ENCODE measurements around the gene FBXL17. TPM values are rescaled to one million over a fixed set of nuclear protein-coding genes. Genes with fewer than 3 reads are reported as not detected.

Gene FBXL17
- total and polyA plus RNA-seq, 2 of the 13 experiments (the other 11 are each of a cell fraction or from before 2014, with no cell fraction given), result 3.0 to 7.9 TPM

DNA sequence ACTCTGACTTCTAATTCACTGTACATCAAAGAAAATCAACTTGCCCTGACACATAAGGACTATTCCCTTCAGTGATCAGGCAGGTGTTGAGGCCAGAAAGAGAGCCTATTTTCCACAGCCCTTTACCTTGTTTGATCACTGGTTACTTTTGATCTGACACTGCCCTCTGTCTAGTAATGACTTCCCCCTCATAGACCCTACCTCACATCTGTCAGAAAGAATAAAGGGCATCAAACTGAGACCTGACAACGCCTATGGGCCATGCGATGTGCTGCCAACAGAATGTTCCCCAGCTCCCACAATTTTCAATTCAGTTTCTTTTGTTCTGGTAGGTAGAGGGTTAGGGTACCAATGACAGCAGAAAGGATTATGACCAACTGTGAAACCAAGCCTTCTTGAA lies 47.7 kb downstream of the FBXL17 start:
- no peak overlapping the region for H2AFZ ChIP-seq (ENCODE audit: low read length)
- ATAC-seq (no peak), FAIRE-seq (no peak), DNase-seq (ENCODE audit: low spot score) (no peak)
- 100% methylated on average over 2 of the region's 2 CpGs for WGBS (ENCODE audit: low lambda C conversion rate)
- TF ChIP-seq ZNF3 (CRISPR knock-in tag; IDR thresholded peaks at IDR 0.05), result no peak
- no peak for TF ChIP-seq NCOA1 (CRISPR knock-in tag; IDR thresholded peaks at IDR 0.05)
- TF ChIP-seq, protein P1, sequence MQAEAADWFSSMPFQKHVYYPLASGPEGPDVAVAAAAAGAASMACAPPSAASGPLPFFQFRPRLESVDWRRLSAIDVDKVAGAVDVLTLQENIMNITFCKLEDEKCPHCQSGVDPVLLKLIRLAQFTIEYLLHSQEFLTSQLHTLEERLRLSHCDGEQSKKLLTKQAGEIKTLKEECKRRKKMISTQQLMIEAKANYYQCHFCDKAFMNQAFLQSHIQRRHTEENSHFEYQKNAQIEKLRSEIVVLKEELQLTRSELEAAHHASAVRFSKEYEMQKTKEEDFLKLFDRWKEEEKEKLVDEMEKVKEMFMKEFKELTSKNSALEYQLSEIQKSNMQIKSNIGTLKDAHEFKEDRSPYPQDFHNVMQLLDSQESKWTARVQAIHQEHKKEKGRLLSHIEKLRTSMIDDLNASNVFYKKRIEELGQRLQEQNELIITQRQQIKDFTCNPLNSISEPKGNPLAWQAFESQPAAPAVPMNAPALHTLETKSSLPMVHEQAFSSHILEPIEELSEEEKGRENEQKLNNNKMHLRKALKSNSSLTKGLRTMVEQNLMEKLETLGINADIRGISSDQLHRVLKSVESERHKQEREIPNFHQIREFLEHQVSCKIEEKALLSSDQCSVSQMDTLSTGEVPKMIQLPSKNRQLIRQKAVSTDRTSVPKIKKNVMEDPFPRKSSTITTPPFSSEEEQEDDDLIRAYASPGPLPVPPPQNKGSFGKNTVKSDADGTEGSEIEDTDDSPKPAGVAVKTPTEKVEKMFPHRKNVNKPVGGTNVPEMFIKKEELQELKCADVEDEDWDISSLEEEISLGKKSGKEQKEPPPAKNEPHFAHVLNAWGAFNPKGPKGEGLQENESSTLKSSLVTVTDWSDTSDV (CRISPR knock-in tag; IDR thresholded peaks at IDR 0.05), result no peak
- TF ChIP-seq PAX8 (CRISPR knock-in tag; IDR thresholded peaks at IDR 0.05; ENCODE audit: borderline replicate concordance), result no peak
- TF ChIP-seq SRY (CRISPR knock-in tag; IDR thresholded peaks at IDR 0.05), result no peak
- TF ChIP-seq, protein P2, sequence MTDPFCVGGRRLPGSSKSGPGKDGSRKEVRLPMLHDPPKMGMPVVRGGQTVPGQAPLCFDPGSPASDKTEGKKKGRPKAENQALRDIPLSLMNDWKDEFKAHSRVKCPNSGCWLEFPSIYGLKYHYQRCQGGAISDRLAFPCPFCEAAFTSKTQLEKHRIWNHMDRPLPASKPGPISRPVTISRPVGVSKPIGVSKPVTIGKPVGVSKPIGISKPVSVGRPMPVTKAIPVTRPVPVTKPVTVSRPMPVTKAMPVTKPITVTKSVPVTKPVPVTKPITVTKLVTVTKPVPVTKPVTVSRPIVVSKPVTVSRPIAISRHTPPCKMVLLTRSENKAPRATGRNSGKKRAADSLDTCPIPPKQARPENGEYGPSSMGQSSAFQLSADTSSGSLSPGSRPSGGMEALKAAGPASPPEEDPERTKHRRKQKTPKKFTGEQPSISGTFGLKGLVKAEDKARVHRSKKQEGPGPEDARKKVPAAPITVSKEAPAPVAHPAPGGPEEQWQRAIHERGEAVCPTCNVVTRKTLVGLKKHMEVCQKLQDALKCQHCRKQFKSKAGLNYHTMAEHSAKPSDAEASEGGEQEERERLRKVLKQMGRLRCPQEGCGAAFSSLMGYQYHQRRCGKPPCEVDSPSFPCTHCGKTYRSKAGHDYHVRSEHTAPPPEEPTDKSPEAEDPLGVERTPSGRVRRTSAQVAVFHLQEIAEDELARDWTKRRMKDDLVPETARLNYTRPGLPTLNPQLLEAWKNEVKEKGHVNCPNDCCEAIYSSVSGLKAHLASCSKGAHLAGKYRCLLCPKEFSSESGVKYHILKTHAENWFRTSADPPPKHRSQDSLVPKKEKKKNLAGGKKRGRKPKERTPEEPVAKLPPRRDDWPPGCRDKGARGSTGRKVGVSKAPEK (CRISPR knock-in tag; IDR thresholded peaks at IDR 0.05; ENCODE audit: borderline replicate concordance), result no peak
- no peak for TF ChIP-seq WIZ (CRISPR knock-in tag; IDR thresholded peaks at IDR 0.05)
- TF ChIP-seq RBM22 (optimal IDR thresholded peaks at IDR 0.05; ENCODE audit: low read length), result no peak
- TF ChIP-seq, protein P3, sequence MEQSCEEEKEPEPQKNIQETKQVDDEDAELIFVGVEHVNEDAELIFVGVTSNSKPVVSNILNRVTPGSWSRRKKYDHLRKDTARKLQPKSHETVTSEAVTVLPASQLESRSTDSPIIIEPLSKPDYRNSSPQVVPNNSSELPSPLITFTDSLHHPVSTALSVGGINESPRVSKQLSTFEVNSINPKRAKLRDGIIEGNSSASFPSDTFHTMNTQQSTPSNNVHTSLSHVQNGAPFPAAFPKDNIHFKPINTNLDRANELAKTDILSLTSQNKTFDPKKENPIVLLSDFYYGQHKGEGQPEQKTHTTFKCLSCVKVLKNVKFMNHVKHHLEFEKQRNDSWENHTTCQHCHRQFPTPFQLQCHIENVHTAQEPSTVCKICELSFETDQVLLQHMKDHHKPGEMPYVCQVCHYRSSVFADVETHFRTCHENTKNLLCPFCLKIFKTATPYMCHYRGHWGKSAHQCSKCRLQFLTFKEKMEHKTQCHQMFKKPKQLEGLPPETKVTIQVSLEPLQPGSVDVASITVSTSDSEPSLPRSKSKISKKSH (CRISPR knock-in tag; IDR thresholded peaks at IDR 0.05; ENCODE audit: borderline replicate concordance), result no peak
- no peak for TF ChIP-seq ATF7-NPFF (CRISPR knock-in tag; IDR thresholded peaks at IDR 0.05; ENCODE audit: low read depth)
- in situ Hi-C loops (cut with HindIII; ENCODE audit: extremely low pct_ligation_motif_present, low pct_unique_long_range_greater_than_20kb) (loop anchor here (10.0 kb wide), 1 partner anchor 179 kb away; no protein-coding TSS in a partner anchor), intact Hi-C loops (cut with micrococcal nuclease; ENCODE audit: unreplicated experiment) (loop anchor here (2.0 kb wide), 1 partner anchor 19 kb away; no protein-coding TSS in a partner anchor)
- no peak overlapping the region for H3K9ac ChIP-seq (ENCODE audit: insufficient read depth, low read depth, low read length)
- H3K4me2 ChIP-seq (ENCODE audit: low read depth, low read length), result no peak overlapping the region
- no peak overlapping the region for H3K27ac ChIP-seq (ENCODE audit: extremely low read length, insufficient read depth, low read length)
- ChIA-PET POLR2A (no interaction called here), CTCF (ENCODE audit: low intra/inter-chr PET ratio, low total read pairs) (no interaction called here)
- H3K27me3 ChIP-seq (ENCODE audit: control insufficient read depth in 1 of 2, insufficient read depth in 2 of 2, low read length in 2 of 2), result no peaks in the 10 kb centered on the region
- no peaks in the 10 kb centered on the region for H4K20me1 ChIP-seq (ENCODE audit: insufficient read depth, low read length)
- H3K4me1 ChIP-seq (ENCODE audit: insufficient read depth, low read length), result no peaks in the 10 kb centered on the region
- H3K4me3 ChIP-seq (replicated peaks in 1 of 3; ENCODE audit: insufficient read depth in 1 of 3, low read depth in 2 of 3, low read length in 3 of 3), result no peak overlapping the region
- BruUV-seq (replicated peaks), result no TSS peak
- no peaks in the 10 kb centered on the region for H3K9me3 ChIP-seq (ENCODE audit: low read length)
- H3K36me3 ChIP-seq (replicated peaks in 1 of 2; ENCODE audit: control insufficient read depth in 1 of 2, insufficient read depth in 2 of 2, low read length in 2 of 2), result no peaks in the 10 kb centered on the region
- H3K79me2 ChIP-seq (ENCODE audit: insufficient read depth, low read length), result no peaks in the 10 kb centered on the region
